Natural killer cell (primary cell): Measurements from ENCODE around the gene KRT74. TPM values are rescaled to one million over a fixed set of nuclear protein-coding genes. Genes with fewer than 3 reads are reported as not detected.

Experiments used
- ATAC-seq, 3 donors: fragments of 150-1000 bp in 2 of 3; fragments of 200-7000 bp in 1 of 3; cut with Tn5 transposase; 1 replicate in 1 of 3; 2 replicates in 2 of 3; pipeline ENCODE4 v1.10.0; 2021; ENCODE audit warnings: mild to moderate bottlenecking in 2 of 3, moderate library complexity in 2 of 3
- DNase-seq, 2 donors: peaks; one replicate each; pipeline versions ENCODE4 v3.0.0 to v3.0.0-alpha.2; 2013 to 2021; ENCODE audit warnings: mixed read lengths in 1 of 2
- H3K27ac ChIP-seq: one replicate; pipeline ENCODE4 v1.5.1; 2013; ENCODE audit warnings: mild to moderate bottlenecking, low read length
- H3K27me3 ChIP-seq: one replicate; pipeline ENCODE4 v1.6.1; 2013; ENCODE audit warnings: low read length; ENCODE audit not compliant: control insufficient read depth, insufficient read depth
- H3K36me3 ChIP-seq: one replicate; pipeline ENCODE4 v1.6.1; 2013; ENCODE audit warnings: low read length; ENCODE audit not compliant: control insufficient read depth, insufficient read depth
- H3K4me1 ChIP-seq: one replicate; pipeline ENCODE4 v1.6.1; 2013; ENCODE audit warnings: low read length; ENCODE audit not compliant: control insufficient read depth, insufficient read depth
- H3K4me3 ChIP-seq: one replicate; pipeline ENCODE4 v1.5.1; 2013; ENCODE audit warnings: low read length
- H3K9me3 ChIP-seq: one replicate; pipeline ENCODE4 v1.6.1; 2013; ENCODE audit warnings: low read length; ENCODE audit not compliant: control insufficient read depth, insufficient read depth
- H3K27ac Mint-ChIP-seq, 2 donors: one replicate each; pipeline ENCODE4 v1.8.0; 2022; ENCODE audit warnings: mild to moderate bottlenecking in 2 of 2, mixed read lengths in 2 of 2, moderate library complexity in 1 of 2
- H3K27me3 Mint-ChIP-seq, 2 donors: one replicate each; pipeline ENCODE4 v1.8.0; 2022; ENCODE audit warnings: low read depth in 2 of 2, mixed read lengths in 2 of 2
- H3K36me3 Mint-ChIP-seq: one replicate; pipeline ENCODE4 v1.8.0; 2022; ENCODE audit warnings: mixed read lengths
- H3K4me1 Mint-ChIP-seq, 2 donors: one replicate each; pipeline ENCODE4 v1.8.0; 2022; ENCODE audit warnings: mixed read lengths in 2 of 2
- H3K4me3 Mint-ChIP-seq: one replicate; pipeline ENCODE4 v1.8.0; 2022; ENCODE audit warnings: mild to moderate bottlenecking, moderate library complexity, mixed read lengths
- H3K9me3 Mint-ChIP-seq, 2 donors: one replicate each; pipeline ENCODE4 v1.8.0; 2022; ENCODE audit warnings: mixed read lengths in 2 of 2
- WGBS: methylation state at CpG from one replicate; pipeline ENCODE4 v1.1.7; 2013; ENCODE audit warnings: missing lambda C conversion rate; ENCODE audit not compliant: insufficient coverage; 5-methylcytosine and 5-hydroxymethylcytosine counted together
- intact Hi-C: fragments of 100-400 bp; cut with micrococcal nuclease; formaldehyde crosslinking; loops from one replicate; pipeline ENCODE4 v1.14.2; 2022
- total RNA-seq, 4 donors: library from RNA; stranded (reverse); fragments of 120-200 nt in 1 of 4; gene quantifications; one replicate each; pipeline versions ENCODE4 v1.2.3 to v1.2.4, GENCODE V29; 2013 to 2022
- TF ChIP-seq, protein P1 (sequence below): fragments of 200-600 bp; IDR thresholded peaks from one replicate; pipeline ENCODE4 v1.8.0; 2022; ENCODE audit warnings: antibody characterized with exemption

KRT74 gene
- total RNA-seq, 3 donors from 2014 or later (not counting 1 experiment from before 2014, with no cell fraction given), result 0.38 to 1.2 (median 0.38) TPM

DNA sequence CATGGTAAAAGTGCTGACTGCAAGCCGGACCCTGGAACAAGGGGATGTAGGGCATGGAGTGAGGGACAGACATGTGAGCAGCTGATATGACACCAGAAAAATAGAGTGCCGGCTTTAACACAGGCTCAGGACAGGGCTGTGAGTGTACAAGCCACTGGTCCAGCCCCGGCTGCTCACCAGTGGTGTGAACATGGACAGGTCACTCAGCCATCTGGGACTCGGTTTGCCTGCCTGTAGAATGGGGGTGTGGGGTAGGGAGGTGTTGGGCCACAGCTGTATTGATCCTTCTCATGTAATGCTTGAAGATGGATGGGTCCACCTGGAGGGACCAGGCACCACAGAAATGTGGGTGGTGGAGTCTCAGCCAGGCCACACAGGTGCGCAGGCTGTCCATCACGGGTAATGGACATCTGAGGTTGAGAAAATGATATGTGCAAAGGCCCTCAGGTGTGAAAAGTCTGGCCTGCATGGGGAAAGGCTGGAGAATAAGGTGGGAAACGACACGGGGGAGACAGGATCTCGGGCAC, 10.6 kb upstream of the KRT74 start:
- H3K4me1 Mint-ChIP-seq, result peaks cover 38 to 40% of the 10 kb centered on the region in 2 donors
- H3K36me3 ChIP-seq, result no peaks in the 10 kb centered on the region
- H3K4me3 ChIP-seq, result no peak overlapping the region
- ATAC-seq, result no peak
- intact Hi-C loops, result loop anchor here (5.0 kb wide), 1 partner anchor 212 kb away; no protein-coding TSS in a partner anchor
- H3K27me3 Mint-ChIP-seq, result peaks cover 15 to 18% of the 10 kb centered on the region in 2 donors
- peaks cover 31% of the 10 kb centered on the region for H3K4me1 ChIP-seq
- WGBS, result 91% methylated on average over 9 of the region's 9 CpGs
- H3K27ac Mint-ChIP-seq, result peak overlapping the region in 1 of 2 donors; percentile 1
- H3K9me3 Mint-ChIP-seq, result no peaks in the 10 kb centered on the region
- H3K9me3 ChIP-seq, result no peaks in the 10 kb centered on the region
- TF ChIP-seq, protein P1, sequence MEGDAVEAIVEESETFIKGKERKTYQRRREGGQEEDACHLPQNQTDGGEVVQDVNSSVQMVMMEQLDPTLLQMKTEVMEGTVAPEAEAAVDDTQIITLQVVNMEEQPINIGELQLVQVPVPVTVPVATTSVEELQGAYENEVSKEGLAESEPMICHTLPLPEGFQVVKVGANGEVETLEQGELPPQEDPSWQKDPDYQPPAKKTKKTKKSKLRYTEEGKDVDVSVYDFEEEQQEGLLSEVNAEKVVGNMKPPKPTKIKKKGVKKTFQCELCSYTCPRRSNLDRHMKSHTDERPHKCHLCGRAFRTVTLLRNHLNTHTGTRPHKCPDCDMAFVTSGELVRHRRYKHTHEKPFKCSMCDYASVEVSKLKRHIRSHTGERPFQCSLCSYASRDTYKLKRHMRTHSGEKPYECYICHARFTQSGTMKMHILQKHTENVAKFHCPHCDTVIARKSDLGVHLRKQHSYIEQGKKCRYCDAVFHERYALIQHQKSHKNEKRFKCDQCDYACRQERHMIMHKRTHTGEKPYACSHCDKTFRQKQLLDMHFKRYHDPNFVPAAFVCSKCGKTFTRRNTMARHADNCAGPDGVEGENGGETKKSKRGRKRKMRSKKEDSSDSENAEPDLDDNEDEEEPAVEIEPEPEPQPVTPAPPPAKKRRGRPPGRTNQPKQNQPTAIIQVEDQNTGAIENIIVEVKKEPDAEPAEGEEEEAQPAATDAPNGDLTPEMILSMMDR, result no peak
- H3K36me3 Mint-ChIP-seq, result no peaks in the 10 kb centered on the region
- no peak overlapping the region for H3K27ac ChIP-seq
- DNase-seq, result no peak
- no peak overlapping the region for H3K4me3 Mint-ChIP-seq
- no peaks in the 10 kb centered on the region for H3K27me3 ChIP-seq

DNA sequence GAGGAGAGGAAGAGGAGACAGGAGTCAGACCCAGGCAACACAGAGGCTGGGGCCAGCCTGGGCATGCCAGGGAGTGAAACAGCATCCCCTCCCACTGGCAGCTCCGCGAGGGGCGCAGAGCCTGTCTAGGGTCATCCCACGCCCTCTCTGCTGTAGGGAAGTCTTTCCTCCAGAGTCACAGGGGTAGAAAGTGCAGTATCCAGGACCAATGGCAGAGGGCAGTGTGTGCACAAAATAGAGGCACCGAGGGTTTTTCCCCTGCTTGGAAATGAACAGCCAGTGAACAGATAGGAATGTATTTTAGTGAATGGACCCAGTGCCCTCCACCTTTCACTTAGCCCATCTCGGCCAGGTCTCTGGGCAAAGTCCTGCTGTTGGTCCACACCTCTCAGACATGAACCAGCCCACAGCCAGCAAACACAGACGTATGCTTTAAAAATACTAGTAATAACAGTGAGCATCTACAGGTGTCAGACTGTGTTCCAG, 9.4 kb upstream of the KRT74 start:
- Mint-ChIP-seq H3K9me3 (no peaks in the 10 kb centered on the region), H3K4me1 (peaks cover 38 to 40% of the 10 kb centered on the region in 2 donors), H3K27me3 (peaks cover 17 to 18% of the 10 kb centered on the region in 2 donors), H3K27ac (peak overlapping the region; percentile 5 to 63), H3K4me3 (no peak overlapping the region), H3K36me3 (no peaks in the 10 kb centered on the region)
- peaks cover 31% of the 10 kb centered on the region for H3K4me1 ChIP-seq
- no peak overlapping the region for H3K4me3 ChIP-seq
- intact Hi-C loops, result loop anchor here (1.0 to 5.0 kb wide), 4 partner anchors 211 to 398 kb away; no protein-coding TSS in a partner anchor
- no peaks in the 10 kb centered on the region for H3K27me3 ChIP-seq
- ATAC-seq (peak; percentile 60 to 67 (median 66)), DNase-seq (peak; percentile 64 to 84)
- WGBS, result 31% methylated on average over 7 of the region's 7 CpGs
- no peak overlapping the region for H3K27ac ChIP-seq
- no peaks in the 10 kb centered on the region for H3K36me3 ChIP-seq
- TF ChIP-seq, protein P1, result peak; percentile 79
- no peaks in the 10 kb centered on the region for H3K9me3 ChIP-seq

DNA sequence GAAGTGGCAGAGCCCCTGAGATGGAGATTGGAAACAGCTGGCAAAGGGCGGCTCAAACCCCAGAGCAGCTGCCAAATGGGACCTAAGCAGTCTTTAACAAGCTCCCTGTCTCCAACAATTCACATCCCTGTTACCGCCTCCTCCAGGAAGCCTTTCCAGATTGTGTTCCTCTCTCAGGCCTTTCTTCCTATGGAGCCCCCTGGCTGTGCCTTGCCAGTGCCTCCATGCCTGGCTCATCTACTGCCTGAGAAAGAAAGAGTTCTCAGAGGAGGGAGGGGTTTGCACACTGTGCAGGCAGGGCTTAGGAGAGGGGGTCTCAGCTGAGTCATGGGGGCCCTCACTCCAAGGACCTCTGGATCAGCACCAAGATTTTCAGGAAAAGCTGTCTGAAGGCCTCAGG, 8.8 kb upstream of the KRT74 start:
- H3K4me3 ChIP-seq, result no peak overlapping the region
- no peaks in the 10 kb centered on the region for H3K36me3 ChIP-seq
- H3K4me1 ChIP-seq, result peaks cover 31% of the 10 kb centered on the region
- Mint-ChIP-seq H3K27me3 (peaks cover 17 to 18% of the 10 kb centered on the region in 2 donors), H3K9me3 (no peaks in the 10 kb centered on the region), H3K4me3 (no peak overlapping the region), H3K36me3 (no peaks in the 10 kb centered on the region), H3K4me1 (peaks cover 37 to 39% of the 10 kb centered on the region in 2 donors), H3K27ac (peak overlapping the region; percentile 5 to 63)
- no peaks in the 10 kb centered on the region for H3K27me3 ChIP-seq
- TF ChIP-seq, protein P1, result no peak
- no peak for ATAC-seq
- intact Hi-C loops, result loop anchor here (2.0 to 5.0 kb wide), 2 partner anchors 210 to 398 kb away; no protein-coding TSS in a partner anchor
- no peaks in the 10 kb centered on the region for H3K9me3 ChIP-seq
- WGBS, result 84% methylated on average over 2 of the region's 2 CpGs
- DNase-seq, result no peak
- no peak overlapping the region for H3K27ac ChIP-seq
